Calu3 (cell line): ENCODE data around the gene CES1. TPM values are rescaled to one million over a fixed set of nuclear protein-coding genes. Genes with fewer than 3 reads are reported as not detected.
"Not testable (repeated sequence)": the region's sequence is repeated elsewhere in the genome, so short reads cannot be mapped to it uniquely, and the experiment has no call there.

ENCODE experiments used
- BruUV-seq: library from RNA; stranded (reverse); fragments of 400-500 nt; replicated peaks from 2 replicates; lab custom pipeline; 2021; lab: Mats Ljungman, UMichigan
- CTCF ChIA-PET: fragments of 300-600 bp; sonication (Branson Sonifier 250); formaldehyde crosslinking; loops from one replicate; lab custom pipeline; 2022; ENCODE audit warnings: antibody characterized with exemption; lab: Charles Lee
- DNase-seq: peaks from one replicate; pipeline ENCODE4 v3.0.0; 2022
- H3K27ac Mint-ChIP-seq: one replicate; pipeline ENCODE4 v1.8.0; 2022; ENCODE audit warnings: mixed read lengths; ENCODE audit not compliant: unreplicated experiment
- H3K27me3 Mint-ChIP-seq: one replicate; pipeline ENCODE4 v1.8.0; 2022; ENCODE audit warnings: mixed read lengths; ENCODE audit not compliant: unreplicated experiment
- H3K36me3 Mint-ChIP-seq: one replicate; pipeline ENCODE4 v1.8.0; 2022; ENCODE audit warnings: mild to moderate bottlenecking, moderate library complexity, mixed read lengths; ENCODE audit not compliant: insufficient read depth, unreplicated experiment
- H3K4me1 Mint-ChIP-seq: one replicate; pipeline ENCODE4 v1.8.0; 2022; ENCODE audit warnings: mild to moderate bottlenecking, low read depth, mixed read lengths; ENCODE audit not compliant: unreplicated experiment
- H3K4me3 Mint-ChIP-seq: one replicate; pipeline ENCODE4 v1.8.0; 2022; ENCODE audit warnings: mild to moderate bottlenecking, low read depth, moderate library complexity, mixed read lengths; ENCODE audit not compliant: unreplicated experiment
- H3K9me3 Mint-ChIP-seq: one replicate; pipeline ENCODE4 v1.8.0; 2022; ENCODE audit warnings: low read depth, mixed read lengths; ENCODE audit not compliant: unreplicated experiment
- intact Hi-C: fragments of 100-400 bp; cut with micrococcal nuclease; formaldehyde crosslinking; loops from one replicate; pipeline ENCODE4 v1.10.0; 2022; ENCODE audit not compliant: unreplicated experiment
- total RNA-seq: library from RNA; stranded (reverse); gene quantifications from 2 replicates; pipeline ENCODE4 v1.2.3, GENCODE V29; 2022
- TF ChIP-seq, protein P1 (sequence below): fragments of 200-600 bp; IDR thresholded peaks from one replicate; pipeline ENCODE4 v1.8.0; 2022; ENCODE audit warnings: antibody characterized with exemption; ENCODE audit not compliant: unreplicated experiment

The CES1 gene
- total RNA-seq, 1 experiment from 2014 or later: 0.78 TPM

DNA sequence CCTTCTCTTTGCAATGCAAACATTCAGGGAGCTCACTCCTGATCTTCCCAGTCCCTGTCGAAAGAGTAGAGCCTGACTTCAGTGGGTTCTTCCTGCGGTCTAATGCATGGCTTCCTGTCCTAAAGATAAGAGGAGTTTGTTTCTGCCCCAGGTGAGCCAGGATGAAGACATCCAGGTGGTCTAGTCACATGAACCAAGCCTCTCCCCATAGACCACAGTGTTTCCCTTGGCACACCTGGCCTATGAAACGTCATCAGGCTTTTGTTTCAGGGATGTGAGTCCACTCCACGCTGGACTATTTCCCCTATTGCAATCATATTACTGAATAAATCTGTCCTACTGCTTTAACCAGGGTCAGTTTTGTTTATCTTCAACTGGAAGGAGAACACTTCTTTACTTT, 21.1 kb downstream of the CES1 start:
- Mint-ChIP-seq H3K4me1 (no peaks in the 10 kb centered on the region), H3K27ac (no peak overlapping the region), H3K9me3 (no peaks in the 10 kb centered on the region), H3K36me3 (no peaks in the 10 kb centered on the region), H3K27me3 (peaks cover 80% of the 10 kb centered on the region), H3K4me3 (no peak overlapping the region)
- no TSS peak for BruUV-seq
- TF ChIP-seq, protein P1, sequence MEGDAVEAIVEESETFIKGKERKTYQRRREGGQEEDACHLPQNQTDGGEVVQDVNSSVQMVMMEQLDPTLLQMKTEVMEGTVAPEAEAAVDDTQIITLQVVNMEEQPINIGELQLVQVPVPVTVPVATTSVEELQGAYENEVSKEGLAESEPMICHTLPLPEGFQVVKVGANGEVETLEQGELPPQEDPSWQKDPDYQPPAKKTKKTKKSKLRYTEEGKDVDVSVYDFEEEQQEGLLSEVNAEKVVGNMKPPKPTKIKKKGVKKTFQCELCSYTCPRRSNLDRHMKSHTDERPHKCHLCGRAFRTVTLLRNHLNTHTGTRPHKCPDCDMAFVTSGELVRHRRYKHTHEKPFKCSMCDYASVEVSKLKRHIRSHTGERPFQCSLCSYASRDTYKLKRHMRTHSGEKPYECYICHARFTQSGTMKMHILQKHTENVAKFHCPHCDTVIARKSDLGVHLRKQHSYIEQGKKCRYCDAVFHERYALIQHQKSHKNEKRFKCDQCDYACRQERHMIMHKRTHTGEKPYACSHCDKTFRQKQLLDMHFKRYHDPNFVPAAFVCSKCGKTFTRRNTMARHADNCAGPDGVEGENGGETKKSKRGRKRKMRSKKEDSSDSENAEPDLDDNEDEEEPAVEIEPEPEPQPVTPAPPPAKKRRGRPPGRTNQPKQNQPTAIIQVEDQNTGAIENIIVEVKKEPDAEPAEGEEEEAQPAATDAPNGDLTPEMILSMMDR: no peak
- intact Hi-C loops: no loop called here
- no peak for DNase-seq
- CTCF ChIA-PET: no interaction called here

DNA sequence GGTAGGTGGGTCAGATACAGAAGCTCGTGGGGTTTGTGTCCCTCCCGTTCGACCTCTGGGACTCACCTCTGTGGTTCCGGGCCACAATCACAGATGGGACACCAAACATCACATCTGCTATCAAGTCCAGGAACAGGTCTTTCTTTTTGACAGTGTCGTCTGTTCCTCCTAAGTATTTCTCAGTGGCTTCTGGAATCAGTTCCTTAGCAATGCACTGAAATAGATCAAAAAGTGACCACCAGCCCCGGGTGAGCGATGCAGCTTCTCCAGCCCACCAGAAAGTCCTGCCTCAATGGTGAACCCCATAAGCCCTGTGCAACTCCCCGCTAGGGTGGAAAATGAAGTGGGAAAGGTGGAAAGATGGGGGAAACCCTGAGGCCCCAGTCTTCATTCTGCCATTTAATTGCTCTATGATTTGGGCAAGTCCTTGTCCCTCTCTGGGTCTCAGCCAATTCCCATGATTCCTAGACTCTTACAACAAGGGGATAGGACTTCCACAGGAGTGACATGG, 22.4 kb downstream of the CES1 start:
- TF ChIP-seq, protein P1: no peak
- Mint-ChIP-seq H3K9me3 (no peaks in the 10 kb centered on the region), H3K27me3 (peaks cover 67% of the 10 kb centered on the region), H3K27ac (no peak overlapping the region), H3K4me1 (no peaks in the 10 kb centered on the region), H3K4me3 (no peak overlapping the region), H3K36me3 (no peaks in the 10 kb centered on the region)
- CTCF ChIA-PET: interaction anchor here (0.7 kb wide), 1 partner anchor 407 kb away, joined by 3 read pairs; no protein-coding TSS in a partner anchor
- no TSS peak for BruUV-seq
- intact Hi-C loops: no loop called here
- DNase-seq: no peak

DNA sequence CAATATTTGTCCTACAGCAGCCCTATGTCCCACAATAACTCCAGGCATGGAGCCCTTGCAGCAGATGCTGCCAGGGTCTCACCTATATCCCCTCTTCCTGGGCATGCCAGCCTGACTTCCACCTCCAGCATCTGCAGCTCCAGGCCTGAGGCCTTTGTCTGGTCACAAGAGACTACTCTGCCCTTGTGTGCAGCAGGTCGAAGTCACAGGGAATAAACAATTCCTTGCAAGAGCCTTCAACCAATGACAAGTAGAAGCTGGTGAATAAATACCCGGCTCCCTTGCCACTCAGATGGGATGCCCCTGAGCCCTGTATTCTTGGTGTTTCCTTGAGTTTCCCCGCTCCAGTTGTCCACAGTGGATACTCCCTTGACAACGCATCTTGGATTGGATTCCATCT, 23.0 kb downstream of the CES1 start:
- CTCF ChIA-PET: no interaction called here
- Mint-ChIP-seq H3K4me3 (no peak overlapping the region), H3K9me3 (no peaks in the 10 kb centered on the region), H3K27ac (no peak overlapping the region), H3K4me1 (no peaks in the 10 kb centered on the region), H3K36me3 (no peaks in the 10 kb centered on the region), H3K27me3 (peaks cover 60% of the 10 kb centered on the region)
- intact Hi-C loops: no loop called here
- TF ChIP-seq, protein P1: no peak
- no TSS peak for BruUV-seq
- no peak for DNase-seq

DNA sequence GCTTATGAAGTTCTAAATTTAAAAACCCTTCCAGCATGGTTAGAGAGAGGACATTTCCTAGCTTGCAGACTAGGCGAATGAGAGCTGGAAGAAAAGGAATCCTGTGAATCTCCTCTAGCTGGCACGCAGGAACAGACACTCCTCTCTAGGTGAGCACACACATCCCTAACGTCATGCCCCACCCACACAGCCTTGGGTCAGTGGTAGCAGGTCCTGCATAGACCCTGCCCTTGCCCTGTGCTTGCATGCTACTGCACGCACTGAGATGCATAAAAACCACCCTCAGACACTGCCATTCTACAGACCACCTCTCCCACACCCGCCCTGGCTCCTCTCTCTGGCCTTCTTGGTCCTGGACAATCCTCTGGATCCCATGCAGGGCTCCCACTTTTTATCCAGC, 23.5 kb downstream of the CES1 start:
- TF ChIP-seq, protein P1: no peak
- H3K4me3 Mint-ChIP-seq: no peak overlapping the region
- no peaks in the 10 kb centered on the region for H3K36me3 Mint-ChIP-seq
- BruUV-seq: no TSS peak
- DNase-seq: no peak
- intact Hi-C loops: no loop called here
- no peaks in the 10 kb centered on the region for H3K9me3 Mint-ChIP-seq
- CTCF ChIA-PET: no interaction called here
- no peaks in the 10 kb centered on the region for H3K4me1 Mint-ChIP-seq
- peaks cover 56% of the 10 kb centered on the region for H3K27me3 Mint-ChIP-seq
- H3K27ac Mint-ChIP-seq: no peak overlapping the region

DNA sequence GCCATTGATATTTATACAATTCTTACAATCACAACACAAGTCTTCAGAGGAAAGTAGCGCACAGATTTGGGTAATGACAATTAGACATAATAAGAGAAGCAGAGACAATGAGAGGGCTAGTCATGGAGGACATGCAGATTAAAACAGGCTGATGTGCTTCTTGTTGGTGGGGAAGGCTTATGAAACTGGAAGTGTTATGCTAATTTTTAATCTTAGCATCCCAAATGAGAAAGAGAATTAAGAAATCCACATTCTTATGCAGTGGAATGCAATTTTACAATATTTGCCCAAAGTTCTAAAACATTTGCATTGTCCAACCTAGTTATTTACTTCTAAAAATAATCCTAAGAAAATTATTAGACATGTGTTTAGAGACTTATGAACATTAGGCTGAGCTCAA, 24.6 kb downstream of the CES1 start:
- CTCF ChIA-PET, H3K9me3 Mint-ChIP-seq, H3K4me3 Mint-ChIP-seq, H3K36me3 Mint-ChIP-seq, H3K4me1 Mint-ChIP-seq, H3K27ac Mint-ChIP-seq, intact Hi-C loops, BruUV-seq, DNase-seq: not testable (repeated sequence)
- H3K27me3 Mint-ChIP-seq: peaks cover 45% of the 10 kb centered on the region

DNA sequence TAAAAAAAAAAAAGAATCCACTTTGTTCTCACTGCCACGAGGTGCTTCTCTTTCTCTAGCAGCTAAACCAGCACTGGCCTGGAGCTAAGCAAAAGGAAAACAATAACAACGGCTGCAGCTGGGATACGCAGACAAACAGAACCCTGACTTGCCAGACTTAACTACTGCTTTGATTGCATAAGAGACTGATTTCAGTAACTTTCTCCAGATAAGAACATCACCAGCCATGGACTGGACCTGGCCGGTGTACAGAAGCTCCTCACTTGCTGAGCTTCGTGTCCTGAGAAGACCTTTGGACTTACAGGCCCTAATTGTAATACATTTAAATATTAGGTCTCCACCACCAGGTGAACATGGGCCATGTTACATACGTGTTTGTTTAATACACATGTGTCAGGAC, 27.8 kb downstream of the CES1 start:
- BruUV-seq, DNase-seq, H3K27ac Mint-ChIP-seq, H3K4me1 Mint-ChIP-seq, H3K9me3 Mint-ChIP-seq, H3K4me3 Mint-ChIP-seq, H3K36me3 Mint-ChIP-seq, CTCF ChIA-PET, intact Hi-C loops: not testable (repeated sequence)
- peaks cover 13% of the 10 kb centered on the region for H3K27me3 Mint-ChIP-seq

DNA sequence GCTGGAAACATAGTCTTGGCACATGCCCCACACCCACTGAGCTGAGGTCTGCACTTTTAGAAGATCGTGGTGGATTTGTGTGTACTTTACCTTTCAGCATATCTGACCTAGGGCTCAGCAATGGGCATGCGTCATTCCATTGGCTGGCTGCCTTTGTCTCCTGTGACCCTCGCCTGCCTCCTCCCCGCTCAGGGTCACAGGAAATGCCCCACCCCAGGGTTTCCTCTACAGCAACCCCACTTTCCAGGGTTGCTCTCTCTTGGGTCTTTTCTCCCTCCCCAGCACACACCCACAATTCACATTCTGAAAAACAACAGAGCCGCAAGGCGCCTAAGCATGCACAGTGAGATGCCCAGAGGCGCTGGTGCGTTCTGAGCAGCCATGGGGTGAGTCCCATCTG, 29.2 kb downstream of the CES1 start:
- H3K36me3 Mint-ChIP-seq, H3K4me1 Mint-ChIP-seq, DNase-seq, intact Hi-C loops, CTCF ChIA-PET, H3K27me3 Mint-ChIP-seq, H3K27ac Mint-ChIP-seq, H3K4me3 Mint-ChIP-seq, BruUV-seq, H3K9me3 Mint-ChIP-seq: not testable (repeated sequence)
